Uterus (tissue), 2 donors: ENCODE results near the gene ELF2.

ENCODE experiments used
- POLR2A ChIP-seq, 2 donors: fragments of 450-650 bp; IDR thresholded peaks; one replicate each; pipeline ENCODE4 v1.6.1; 2016; ENCODE audit warnings: antibody characterized with exemption in 2 of 2, mild to moderate bottlenecking in 1 of 2, moderate library complexity in 1 of 2
- TF ChIP-seq, protein P1 (sequence below), 4 experiments: fragments of 200-600 bp in 2 of 4; fragments of 450-650 bp in 2 of 4; sonication (generic) in 2 of 4; IDR thresholded peaks; one replicate each; pipeline ENCODE4 v1.5.1; 2016 to 2019; ENCODE audit warnings: antibody characterized with exemption in 4 of 4, mild to moderate bottlenecking in 2 of 4, moderate library complexity in 1 of 4

DNA sequence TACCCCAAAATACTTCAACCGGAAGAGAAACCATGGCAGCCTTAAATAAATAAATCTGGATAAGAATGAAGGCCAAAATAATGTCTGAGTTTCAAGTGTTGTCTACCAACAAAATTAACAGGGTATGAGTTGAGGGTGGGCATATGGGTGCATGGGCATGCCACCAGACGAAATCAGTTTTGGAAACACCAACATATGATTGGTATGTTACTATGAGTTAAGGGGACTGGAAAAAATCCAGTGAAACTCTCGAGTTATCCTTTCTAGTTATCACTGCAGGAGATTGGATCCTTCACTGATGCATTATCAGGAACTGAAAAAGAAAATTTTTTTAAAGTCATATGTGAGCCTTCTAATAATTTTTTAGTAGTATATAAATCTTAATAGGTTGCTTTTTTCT, 129.0 kb downstream of the ELF2 start:
- TF ChIP-seq, protein P1, sequence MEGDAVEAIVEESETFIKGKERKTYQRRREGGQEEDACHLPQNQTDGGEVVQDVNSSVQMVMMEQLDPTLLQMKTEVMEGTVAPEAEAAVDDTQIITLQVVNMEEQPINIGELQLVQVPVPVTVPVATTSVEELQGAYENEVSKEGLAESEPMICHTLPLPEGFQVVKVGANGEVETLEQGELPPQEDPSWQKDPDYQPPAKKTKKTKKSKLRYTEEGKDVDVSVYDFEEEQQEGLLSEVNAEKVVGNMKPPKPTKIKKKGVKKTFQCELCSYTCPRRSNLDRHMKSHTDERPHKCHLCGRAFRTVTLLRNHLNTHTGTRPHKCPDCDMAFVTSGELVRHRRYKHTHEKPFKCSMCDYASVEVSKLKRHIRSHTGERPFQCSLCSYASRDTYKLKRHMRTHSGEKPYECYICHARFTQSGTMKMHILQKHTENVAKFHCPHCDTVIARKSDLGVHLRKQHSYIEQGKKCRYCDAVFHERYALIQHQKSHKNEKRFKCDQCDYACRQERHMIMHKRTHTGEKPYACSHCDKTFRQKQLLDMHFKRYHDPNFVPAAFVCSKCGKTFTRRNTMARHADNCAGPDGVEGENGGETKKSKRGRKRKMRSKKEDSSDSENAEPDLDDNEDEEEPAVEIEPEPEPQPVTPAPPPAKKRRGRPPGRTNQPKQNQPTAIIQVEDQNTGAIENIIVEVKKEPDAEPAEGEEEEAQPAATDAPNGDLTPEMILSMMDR (IDR thresholded peaks at IDR 0.05), result no peak
- no peak for TF ChIP-seq POLR2A (IDR thresholded peaks at IDR 0.05)
